Activated CD4-positive, alpha-beta T cell treated with anti-CD3 and anti-CD28 coated beads for 36 hours (primary cell): Measurements from ENCODE around the gene ADAMTSL5. TPM values are rescaled to one million over a fixed set of nuclear protein-coding genes. Genes with fewer than 3 reads are reported as not detected.
A peak's percentile ranks its signal among the peaks of the same experiment; 100 is the strongest.

ENCODE experiments used
- ATAC-seq: fragments of 200-7000 bp; cut with Tn5 transposase; one replicate; pipeline ENCODE4 v1.10.0; 2021; ENCODE audit warnings: mild to moderate bottlenecking, moderate library complexity
- CTCF ChIA-PET: fragments of 350-600 bp; sonication (Branson Sonifier 250); formaldehyde crosslinking; loops from one replicate; lab custom pipeline; 2021; ENCODE audit warnings: antibody characterized with exemption; lab: Charles Lee
- POLR2A ChIA-PET: fragments of 350-600 bp; sonication (Branson Sonifier 250); formaldehyde crosslinking; loops from one replicate; lab custom pipeline; 2021; ENCODE audit warnings: antibody characterized with exemption, inconsistent platforms; lab: Charles Lee
- DNase-seq: peaks from one replicate; pipeline ENCODE4 v3.0.0-alpha.2; 2020
- H3K27ac Mint-ChIP-seq: one replicate; pipeline ENCODE4 v1.8.0; 2021; ENCODE audit warnings: mixed read lengths
- H3K27me3 Mint-ChIP-seq: one replicate; pipeline ENCODE4 v1.8.0; 2021; ENCODE audit warnings: mixed read lengths
- H3K36me3 Mint-ChIP-seq: one replicate; pipeline ENCODE4 v1.8.0; 2021; ENCODE audit warnings: low read depth, mixed read lengths
- H3K4me1 Mint-ChIP-seq: one replicate; pipeline ENCODE4 v1.8.0; 2021; ENCODE audit warnings: mixed read lengths
- H3K4me3 Mint-ChIP-seq: one replicate; pipeline ENCODE4 v1.8.0; 2021; ENCODE audit warnings: mild to moderate bottlenecking, moderate library complexity, mixed read lengths
- H3K9me3 Mint-ChIP-seq: one replicate; pipeline ENCODE4 v1.8.0; 2021; ENCODE audit warnings: low read depth, mixed read lengths
- intact Hi-C, 2 experiments: fragments of 100-400 bp; cut with DNase I in 1 of 2; cut with micrococcal nuclease in 1 of 2; formaldehyde crosslinking; loops; one replicate each; pipeline versions ENCODE4 v1.14.2 to v1.15.1; 2022 to 2024; cut with DNase I, micrococcal nuclease
- total RNA-seq, 2 experiments: library from RNA; stranded (reverse); gene quantifications; one replicate each; pipeline ENCODE4 v1.2.3, GENCODE V29; 2021

ADAMTSL5 gene
- total RNA-seq: 1 to 10 TPM; 2.5 to 3.8 TPM

DNA sequence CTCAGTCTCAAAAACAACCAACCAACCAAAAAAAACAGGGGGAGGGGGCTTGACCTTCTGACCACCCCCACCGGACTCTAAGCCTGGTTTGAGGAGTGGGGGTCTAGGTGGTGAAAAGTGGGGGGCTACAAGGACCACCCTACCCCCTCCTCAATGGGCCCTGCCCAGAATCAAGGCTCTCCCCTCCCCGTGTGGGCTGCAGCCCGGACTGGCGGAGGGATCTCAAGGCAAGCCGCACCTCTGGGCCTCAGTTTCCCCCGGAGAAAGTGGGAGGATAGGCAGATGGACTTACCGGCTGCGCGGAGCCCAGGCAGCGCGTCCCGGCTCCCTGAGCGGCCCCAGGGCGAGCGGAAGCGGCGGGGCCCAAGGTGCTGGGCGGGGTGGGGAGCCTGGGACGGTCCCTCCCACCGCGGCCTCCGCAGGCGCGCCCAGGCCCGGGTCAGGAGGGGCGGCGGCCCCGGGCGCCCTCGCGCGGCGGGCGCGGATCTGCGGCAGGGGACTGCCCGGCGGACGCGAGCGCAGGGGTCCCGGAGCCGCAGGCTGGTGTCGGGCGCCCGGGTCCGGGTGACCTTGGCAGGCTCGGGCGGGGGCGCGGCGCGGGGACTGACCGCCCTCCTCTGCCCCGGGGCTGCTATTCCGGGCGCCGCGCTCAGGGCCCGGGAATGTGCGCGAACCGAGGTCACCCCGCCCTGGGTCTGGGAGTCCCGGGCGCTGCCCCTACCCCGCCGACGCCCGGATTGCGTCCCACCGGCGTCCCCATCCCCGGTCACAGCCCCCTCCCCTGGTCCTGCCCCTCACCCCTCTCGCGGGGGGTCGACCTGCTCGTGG lies at the start of gene ADAMTSL5:
Gene ADAMTSL5, minus strand, starts transcription at position 349 of the 828 bp plus-strand sequence. CDS start 2,076 bp downstream, outside the sequence.
- peak; percentile 87 for ATAC-seq
- H3K9me3 Mint-ChIP-seq: no peaks in the 10 kb centered on the region
- peaks cover 8% of the 10 kb centered on the region for H3K4me1 Mint-ChIP-seq
- H3K4me3 Mint-ChIP-seq: peak within 1 kb of the TSS; percentile 70
- ChIA-PET POLR2A (no interaction called here), CTCF (interaction anchor here (0.6 kb wide), 1 partner anchor 220 kb away, joined by 3 read pairs; no protein-coding TSS in a partner anchor)
- intact Hi-C loops: loop anchor here in 1 of 2 experiments (1.0 to 2.0 kb wide), 7 partner anchors 23 to 299 kb away; partner anchors contain the start of genes ATP8B3, C19orf25, DAZAP1 and PCSK4
- peak; percentile 86 for DNase-seq
- H3K27me3 Mint-ChIP-seq: no peaks in the 10 kb centered on the region
- no peaks in the 10 kb centered on the region for H3K36me3 Mint-ChIP-seq
- no peak within 1 kb of the TSS for H3K27ac Mint-ChIP-seq

- POLR2A ChIA-PET: no interaction called here
- H3K27ac Mint-ChIP-seq: no peak overlapping the region
- ATAC-seq: no peak
- CTCF ChIA-PET: no interaction called here
- H3K9me3 Mint-ChIP-seq: no peaks in the 10 kb centered on the region
- intact Hi-C loops: no loop called here
- H3K36me3 Mint-ChIP-seq: no peaks in the 10 kb centered on the region
- no peaks in the 10 kb centered on the region for H3K4me1 Mint-ChIP-seq
- DNase-seq: no peak
- no peaks in the 10 kb centered on the region for H3K27me3 Mint-ChIP-seq
- H3K4me3 Mint-ChIP-seq: no peak overlapping the region
Observed at GRCh38 chr19:1561236-1561842, 48.5 kb upstream of the ADAMTSL5 start.

GRCh38 chr19:1560286-1560882 lies 47.6 kb upstream of the ADAMTSL5 start:
- POLR2A ChIA-PET: no interaction called here

GRCh38 chr19:1558552-1558951 lies 45.7 kb upstream of the ADAMTSL5 start:
- Mint-ChIP-seq H3K27me3 (no peaks in the 10 kb centered on the region), H3K36me3 (no peaks in the 10 kb centered on the region), H3K9me3 (no peaks in the 10 kb centered on the region), H3K4me3 (no peak overlapping the region), H3K27ac (no peak overlapping the region), H3K4me1 (no peaks in the 10 kb centered on the region)
- ATAC-seq (no peak), DNase-seq (no peak)
- ChIA-PET CTCF (no interaction called here), POLR2A (interaction anchor here (0.6 kb wide), 1 partner anchor 307 kb away, joined by 3 read pairs; no protein-coding TSS in a partner anchor)
- intact Hi-C loops: no loop called here

More at GRCh38 chr19:1560286-1560882, 47.6 kb upstream of the ADAMTSL5 start:
- ATAC-seq: no peak
- Mint-ChIP-seq H3K4me1 (no peaks in the 10 kb centered on the region), H3K27me3 (no peaks in the 10 kb centered on the region), H3K9me3 (no peaks in the 10 kb centered on the region), H3K27ac (no peak overlapping the region), H3K36me3 (no peaks in the 10 kb centered on the region), H3K4me3 (no peak overlapping the region)
- DNase-seq: no peak
- intact Hi-C loops: no loop called here
- CTCF ChIA-PET: no interaction called here

- Mint-ChIP-seq H3K27ac (no peak overlapping the region), H3K4me3 (no peak overlapping the region), H3K9me3 (no peaks in the 10 kb centered on the region), H3K27me3 (no peaks in the 10 kb centered on the region), H3K4me1 (no peaks in the 10 kb centered on the region), H3K36me3 (no peaks in the 10 kb centered on the region)
- no peak for ATAC-seq
- ChIA-PET POLR2A (no interaction called here), CTCF (no interaction called here)
- no peak for DNase-seq
- intact Hi-C loops: no loop called here
Observed at GRCh38 chr19:1556390-1557070, 43.7 kb upstream of the ADAMTSL5 start.

- Mint-ChIP-seq H3K9me3 (no peaks in the 10 kb centered on the region), H3K27me3 (peaks cover 2% of the 10 kb centered on the region), H3K4me1 (no peaks in the 10 kb centered on the region), H3K4me3 (no peak overlapping the region), H3K27ac (no peak overlapping the region), H3K36me3 (no peaks in the 10 kb centered on the region)
- CTCF ChIA-PET: no interaction called here
- ATAC-seq: no peak
- DNase-seq: no peak
- POLR2A ChIA-PET: no interaction called here
- intact Hi-C loops: no loop called here
Observed at GRCh38 chr19:1555487-1556389, 42.9 kb upstream of the ADAMTSL5 start.

- no peaks in the 10 kb centered on the region for H3K4me1 Mint-ChIP-seq
- intact Hi-C loops: no loop called here
- CTCF ChIA-PET: no interaction called here
- no peaks in the 10 kb centered on the region for H3K36me3 Mint-ChIP-seq
- no peak overlapping the region for H3K27ac Mint-ChIP-seq
- ATAC-seq (no peak), DNase-seq (no peak)
- POLR2A ChIA-PET: no interaction called here
- H3K27me3 Mint-ChIP-seq: peaks cover 2% of the 10 kb centered on the region
- no peaks in the 10 kb centered on the region for H3K9me3 Mint-ChIP-seq
- no peak overlapping the region for H3K4me3 Mint-ChIP-seq
Observed at GRCh38 chr19:1554968-1555367, 42.1 kb upstream of the ADAMTSL5 start.

DNA sequence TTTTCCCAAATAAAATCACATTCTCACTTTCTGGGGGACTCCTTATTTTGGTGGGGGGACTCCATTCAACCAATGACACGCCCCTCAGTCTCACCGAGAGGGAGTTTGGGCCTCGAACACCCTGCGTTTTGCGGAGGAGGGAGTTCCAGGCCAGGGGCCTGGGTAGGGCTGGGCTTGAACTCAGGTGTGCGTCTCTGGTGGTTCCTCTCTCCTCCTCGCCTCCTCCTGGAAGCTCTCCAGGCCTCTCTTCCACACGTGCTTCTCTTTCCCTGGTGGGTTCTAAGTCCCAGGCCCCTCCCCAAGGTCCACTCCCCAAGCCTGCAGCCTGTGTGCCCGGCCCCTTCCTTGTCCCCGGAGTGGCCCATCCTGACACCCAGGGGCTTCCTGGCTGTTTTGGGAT lies 40.6 kb upstream of the ADAMTSL5 start:
- no peak for ATAC-seq

DNA sequence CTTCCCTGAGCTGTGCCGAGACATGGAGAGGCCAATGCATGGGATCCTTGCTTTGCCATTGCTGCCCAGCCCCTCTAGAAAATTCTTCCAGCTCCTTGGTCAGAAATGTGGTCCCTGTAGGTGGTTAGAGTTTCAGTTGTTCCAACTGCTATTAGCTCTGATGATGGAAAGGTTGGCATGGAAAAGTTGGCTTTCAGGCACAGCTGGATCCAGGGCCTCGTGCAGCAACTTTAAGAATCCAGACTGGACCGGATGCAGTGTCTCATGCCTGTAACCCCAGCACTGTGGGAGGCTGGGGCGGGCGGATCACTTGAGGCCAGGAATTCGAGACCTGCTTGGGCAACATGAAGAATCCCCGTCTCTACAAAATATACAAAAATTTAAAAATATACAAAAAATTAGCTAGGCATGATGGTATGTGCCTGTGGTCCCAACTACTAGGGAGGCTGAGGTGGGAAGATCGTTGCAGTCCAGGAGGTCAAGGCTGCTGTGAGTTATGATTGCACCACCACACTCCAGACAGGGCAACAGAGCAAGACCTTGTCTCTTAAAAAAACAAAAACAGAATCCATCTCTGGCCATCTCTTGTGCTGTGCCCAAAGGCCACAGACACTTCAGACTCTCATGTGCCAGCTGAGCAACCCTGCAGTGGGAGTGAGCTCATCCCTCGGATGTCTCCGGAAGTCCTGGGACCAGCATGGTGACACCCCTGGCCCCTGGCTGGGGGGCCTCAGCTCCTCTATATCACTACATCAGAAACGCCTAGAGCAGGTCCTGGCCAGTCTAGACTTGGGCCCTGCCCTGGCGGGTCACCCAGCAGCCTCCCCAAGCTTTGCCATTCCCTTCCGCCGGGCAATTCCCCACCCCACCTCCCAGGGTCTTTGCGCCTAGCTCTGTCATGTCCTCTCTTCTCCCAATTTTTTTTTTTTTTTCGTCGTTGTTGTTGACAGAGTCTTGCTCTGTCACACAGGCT lies 38.5 kb upstream of the ADAMTSL5 start:
- H3K27ac Mint-ChIP-seq: no peak overlapping the region
- intact Hi-C loops: no loop called here
- H3K4me1 Mint-ChIP-seq: peaks cover under 1% of the 10 kb centered on the region
- ChIA-PET CTCF (interaction anchor here (0.5 to 1.1 kb wide), 2 partner anchors 230 to 626 kb away, joined by 3 to 5 read pairs; no protein-coding TSS in a partner anchor), POLR2A (no interaction called here)
- DNase-seq: no peak
- no peaks in the 10 kb centered on the region for H3K9me3 Mint-ChIP-seq
- H3K36me3 Mint-ChIP-seq: no peaks in the 10 kb centered on the region
- ATAC-seq: no peak
- H3K27me3 Mint-ChIP-seq: peaks cover 2% of the 10 kb centered on the region
- H3K4me3 Mint-ChIP-seq: no peak overlapping the region

More for the DNA sequence above, 40.6 kb upstream of the ADAMTSL5 start:
- H3K4me3 Mint-ChIP-seq: no peak overlapping the region
- H3K9me3 Mint-ChIP-seq: no peaks in the 10 kb centered on the region
- intact Hi-C loops: no loop called here
- POLR2A ChIA-PET: no interaction called here
- H3K4me1 Mint-ChIP-seq: no peaks in the 10 kb centered on the region
- H3K27me3 Mint-ChIP-seq: peaks cover 2% of the 10 kb centered on the region
- H3K27ac Mint-ChIP-seq: no peak overlapping the region
- no peak for DNase-seq
- no peaks in the 10 kb centered on the region for H3K36me3 Mint-ChIP-seq
- CTCF ChIA-PET: no interaction called here
